T-helper 2 cell (primary cell): ENCODE measurements around the gene CER1.

Experiments
- DNase-seq, 5 experiments: peaks; one replicate each; pipeline versions ENCODE4 v3.0.0 to v3.0.0-alpha.2; 2012 to 2022

CER1 gene

GRCh38 chr9:14713187-14713767, 9.3 kb downstream of the CER1 start:
- no peak for DNase-seq

GRCh38 chr9:14710804-14711203, 11.7 kb downstream of the CER1 start:
- DNase-seq: no peak

- DNase-seq: no peak
Measured at GRCh38 chr9:14706530-14707140, 15.9 kb downstream of the CER1 start.

GRCh38 chr9:14705079-14705478, 17.5 kb downstream of the CER1 start:
- DNase-seq: no peak

- DNase-seq: no peak
Measured at GRCh38 chr9:14704281-14704680, 18.3 kb downstream of the CER1 start.

GRCh38 chr9:14702200-14702720, 20.3 kb downstream of the CER1 start:
- DNase-seq: no peak

GRCh38 chr9:14693251-14693861, 29.2 kb downstream of the CER1 start, which contains the start of gene ZDHHC21:
ZDHHC21 (minus strand) TSS chr9:14693432; CDS start chr9:14674340, 19,092 bp downstream.
- peak; percentile 17 to 78 (median 32) for DNase-seq

- DNase-seq: peak in 2 of 5 experiments; percentile 2 to 12
Measured at GRCh38 chr9:14692470-14693250, 29.9 kb downstream of the CER1 start.

- peak in 1 of 5 experiments; percentile 17 for DNase-seq
Measured at GRCh38 chr9:14690948-14691730, 31.4 kb downstream of the CER1 start.

GRCh38 chr9:14687042-14687719, 35.4 kb downstream of the CER1 start:
- DNase-seq: no peak

- no peak for DNase-seq
Measured at GRCh38 chr9:14686168-14686567, 36.4 kb downstream of the CER1 start.

GRCh38 chr9:14682616-14683015, 39.9 kb downstream of the CER1 start:
- peak in 1 of 5 experiments; percentile 36 for DNase-seq

- DNase-seq: no peak
Measured at GRCh38 chr9:14678776-14679175, 43.8 kb downstream of the CER1 start.

- DNase-seq: no peak
Measured at GRCh38 chr9:14677872-14678271, 44.7 kb downstream of the CER1 start.

- DNase-seq: no peak
Measured at GRCh38 chr9:14677396-14677795, 45.1 kb downstream of the CER1 start.

- no peak for DNase-seq
Measured at GRCh38 chr9:14674630-14675029, 47.9 kb downstream of the CER1 start.

GRCh38 chr9:14671377-14671776, 51.2 kb downstream of the CER1 start:
- peak in 1 of 5 experiments; percentile 49 for DNase-seq

GRCh38 chr9:14670718-14671117, 51.8 kb downstream of the CER1 start:
- peak in 1 of 5 experiments; percentile 36 for DNase-seq
